AG04450 (cell line): ENCODE data around the gene UBL5. TPM values are rescaled to one million over a fixed set of nuclear protein-coding genes. Genes with fewer than 3 reads are reported as not detected.

Experiments
- CTCF ChIA-PET: fragments of 300-600, 350-600 bp; formaldehyde crosslinking; extraction: SDS; loops from one replicate; lab custom pipeline; 2022; ENCODE audit warnings: antibody characterized with exemption, inconsistent platforms; lab: Charles Lee
- POLR2A ChIA-PET: fragments of 350-600 bp; formaldehyde crosslinking; extraction: SDS; loops from one replicate; lab custom pipeline; 2021; ENCODE audit warnings: antibody characterized with exemption, inconsistent platforms; lab: Yijun Ruan, JAX
- DNase-seq: peaks from one replicate; pipeline ENCODE4 v3.0.0-alpha.2; 2011; ENCODE audit warnings: low read depth, low spot score
- H3K27ac ChIP-seq: one replicate; pipeline ENCODE4 v1.5.1; 2012; ENCODE audit warnings: low read depth, low read length, control low read depth
- H3K27me3 ChIP-seq: one replicate; pipeline ENCODE4 v1.6.0; 2012; ENCODE audit warnings: low read length; ENCODE audit not compliant: control insufficient read depth, insufficient read depth
- H3K4me3 ChIP-seq: 2 replicates; pipeline ENCODE4 v1.5.1; 2011; ENCODE audit warnings: mild to moderate bottlenecking, low read depth, low read length, control low read depth
- H3K9me3 ChIP-seq: 2 replicates; pipeline ENCODE4 v1.5.1; 2012; ENCODE audit warnings: low read length; ENCODE audit not compliant: control insufficient read depth, insufficient read depth
- polyA plus RNA-seq: library from polyadenylated mRNA; depleted of rRNA; stranded (reverse); fragments of >200 nt; gene quantifications from 2 replicates; pipeline ENCODE4 v1.2.3, GENCODE V29; 2011
- TF ChIP-seq, protein P1 (sequence below): IDR thresholded peaks from 2 replicates; pipeline ENCODE4 v1.5.1; 2011; ENCODE audit warnings: low read depth, low read length, control low read depth, inconsistent platforms

Gene UBL5
- polyA plus RNA-seq, 1 experiment, result 734 TPM

GRCh38 chr19:9872618-9873242 lies 45.0 kb downstream of the UBL5 start:
- DNase-seq, result no peak
- peaks cover 3% of the 10 kb centered on the region for H3K9me3 ChIP-seq
- CTCF ChIA-PET, result no interaction called here
- H3K27ac ChIP-seq, result no peak overlapping the region
- POLR2A ChIA-PET, result no interaction called here
- H3K27me3 ChIP-seq, result no peaks in the 10 kb centered on the region
- no peak overlapping the region for H3K4me3 ChIP-seq
- TF ChIP-seq, protein P1, sequence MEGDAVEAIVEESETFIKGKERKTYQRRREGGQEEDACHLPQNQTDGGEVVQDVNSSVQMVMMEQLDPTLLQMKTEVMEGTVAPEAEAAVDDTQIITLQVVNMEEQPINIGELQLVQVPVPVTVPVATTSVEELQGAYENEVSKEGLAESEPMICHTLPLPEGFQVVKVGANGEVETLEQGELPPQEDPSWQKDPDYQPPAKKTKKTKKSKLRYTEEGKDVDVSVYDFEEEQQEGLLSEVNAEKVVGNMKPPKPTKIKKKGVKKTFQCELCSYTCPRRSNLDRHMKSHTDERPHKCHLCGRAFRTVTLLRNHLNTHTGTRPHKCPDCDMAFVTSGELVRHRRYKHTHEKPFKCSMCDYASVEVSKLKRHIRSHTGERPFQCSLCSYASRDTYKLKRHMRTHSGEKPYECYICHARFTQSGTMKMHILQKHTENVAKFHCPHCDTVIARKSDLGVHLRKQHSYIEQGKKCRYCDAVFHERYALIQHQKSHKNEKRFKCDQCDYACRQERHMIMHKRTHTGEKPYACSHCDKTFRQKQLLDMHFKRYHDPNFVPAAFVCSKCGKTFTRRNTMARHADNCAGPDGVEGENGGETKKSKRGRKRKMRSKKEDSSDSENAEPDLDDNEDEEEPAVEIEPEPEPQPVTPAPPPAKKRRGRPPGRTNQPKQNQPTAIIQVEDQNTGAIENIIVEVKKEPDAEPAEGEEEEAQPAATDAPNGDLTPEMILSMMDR, result no peak

- Histone ChIP-seq H3K27me3 (no peaks in the 10 kb centered on the region), H3K27ac (no peak overlapping the region), H3K4me3 (no peak overlapping the region), H3K9me3 (peaks cover 5% of the 10 kb centered on the region)
- DNase-seq, result no peak
- POLR2A ChIA-PET, result no interaction called here
- TF ChIP-seq, protein P1, result no peak
- CTCF ChIA-PET, result interaction anchor here (0.7 to 1.8 kb wide), 2 partner anchors 10 to 32 kb away, joined by 3 to 4 read pairs; no protein-coding TSS in a partner anchor
Observed at GRCh38 chr19:9875031-9875627, 47.4 kb downstream of the UBL5 start.

DNA sequence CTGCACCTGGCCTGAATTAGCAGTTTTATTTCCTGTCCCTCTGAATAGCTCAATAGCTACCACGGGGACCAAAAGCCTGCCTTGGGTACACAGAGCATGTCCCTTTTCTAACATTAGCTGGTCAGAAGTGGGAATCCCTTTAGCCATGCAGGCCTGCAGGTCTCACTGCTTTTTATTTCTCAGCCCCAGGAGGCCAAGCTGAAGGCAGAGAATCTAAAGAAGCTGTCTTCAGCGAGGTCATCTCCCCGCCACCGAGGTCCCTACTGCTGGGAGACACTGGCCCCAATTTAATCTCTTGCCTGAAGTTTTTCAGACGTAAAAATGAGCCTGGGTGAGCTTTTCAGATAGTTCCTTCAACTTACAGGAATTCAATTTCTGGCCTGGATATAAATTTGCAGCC lies 48.1 kb downstream of the UBL5 start:
- CTCF ChIA-PET, result interaction anchor here (0.6 to 1.8 kb wide), 3 partner anchors 9 to 125 kb away, joined by 3 to 4 read pairs (median 3); no protein-coding TSS in a partner anchor
- POLR2A ChIA-PET, result no interaction called here

GRCh38 chr19:9877780-9878510 lies 50.2 kb downstream of the UBL5 start:
- TF ChIP-seq, protein P1, result no peak
- no peak overlapping the region for H3K4me3 ChIP-seq
- H3K9me3 ChIP-seq, result peaks cover 5% of the 10 kb centered on the region
- H3K27me3 ChIP-seq, result no peaks in the 10 kb centered on the region
- H3K27ac ChIP-seq, result no peak overlapping the region
- DNase-seq, result peak; percentile 4
- CTCF ChIA-PET, result no interaction called here
- POLR2A ChIA-PET, result no interaction called here

More for the DNA sequence above, 48.1 kb downstream of the UBL5 start:
- TF ChIP-seq, protein P1, result no peak
- Histone ChIP-seq H3K27ac (no peak overlapping the region), H3K27me3 (no peaks in the 10 kb centered on the region), H3K9me3 (peaks cover 5% of the 10 kb centered on the region), H3K4me3 (no peak overlapping the region)
- DNase-seq, result no peak
